Measurements from ENCODE around the gene UCP1. TPM values are rescaled to one million over a fixed set of nuclear protein-coding genes. Genes with fewer than 3 reads are reported as not detected.

Gene UCP1
- total RNA-seq, 3 donors from 2014 or later, result 0.29 to 1.3 TPM; not detected in 1

- intact Hi-C loops (cut with DNase I; ENCODE audit: low total_unique reads), result no loop called here
- H3K4me1 ChIP-seq, result no peaks in the 10 kb centered on the region
- no peak for DNase-seq (ENCODE audit: low spot score in 2 of 2)
- TF ChIP-seq POLR2A (IDR thresholded peaks at IDR 0.05) (no peak), CTCF (IDR thresholded peaks at IDR 0.05) (no peak), POLR2AphosphoS5 (IDR thresholded peaks at IDR 0.05) (no peak)
- H3K36me3 ChIP-seq, result no peaks in the 10 kb centered on the region
- no peaks in the 10 kb centered on the region for H3K27me3 ChIP-seq
- H3K9me3 ChIP-seq, result no peaks in the 10 kb centered on the region
- no peak overlapping the region for H3K27ac ChIP-seq
- no peak overlapping the region for H3K4me3 ChIP-seq
Measured at GRCh38 chr4:140556372-140557085, 12.2 kb downstream of the UCP1 start.

GRCh38 chr4:140533951-140534480 is 34.7 kb downstream of the UCP1 start:
- no peak overlapping the region for H3K27ac ChIP-seq

GRCh38 chr4:140529434-140529833 is 39.3 kb downstream of the UCP1 start:
- intact Hi-C loops (cut with DNase I; ENCODE audit: low total_unique reads), result no loop called here
- no peak overlapping the region for H3K27ac ChIP-seq
- H3K36me3 ChIP-seq, result no peaks in the 10 kb centered on the region
- no peaks in the 10 kb centered on the region for H3K27me3 ChIP-seq
- DNase-seq (ENCODE audit: low spot score in 2 of 2), result no peak
- no peaks in the 10 kb centered on the region for H3K4me1 ChIP-seq
- H3K4me3 ChIP-seq, result no peak overlapping the region
- no peaks in the 10 kb centered on the region for H3K9me3 ChIP-seq
- TF ChIP-seq POLR2A (IDR thresholded peaks at IDR 0.05) (no peak), CTCF (IDR thresholded peaks at IDR 0.05) (no peak), POLR2AphosphoS5 (IDR thresholded peaks at IDR 0.05) (no peak)

More at GRCh38 chr4:140533951-140534480, 34.7 kb downstream of the UCP1 start:
- no peak for TF ChIP-seq POLR2AphosphoS5 (IDR thresholded peaks at IDR 0.05)
- Histone ChIP-seq H3K4me1 (no peaks in the 10 kb centered on the region), H3K9me3 (no peaks in the 10 kb centered on the region), H3K36me3 (no peaks in the 10 kb centered on the region), H3K4me3 (no peak overlapping the region), H3K27me3 (no peaks in the 10 kb centered on the region)
- intact Hi-C loops (cut with DNase I; ENCODE audit: low total_unique reads), result no loop called here
- no peak for DNase-seq (ENCODE audit: low spot score in 2 of 2)

DNA sequence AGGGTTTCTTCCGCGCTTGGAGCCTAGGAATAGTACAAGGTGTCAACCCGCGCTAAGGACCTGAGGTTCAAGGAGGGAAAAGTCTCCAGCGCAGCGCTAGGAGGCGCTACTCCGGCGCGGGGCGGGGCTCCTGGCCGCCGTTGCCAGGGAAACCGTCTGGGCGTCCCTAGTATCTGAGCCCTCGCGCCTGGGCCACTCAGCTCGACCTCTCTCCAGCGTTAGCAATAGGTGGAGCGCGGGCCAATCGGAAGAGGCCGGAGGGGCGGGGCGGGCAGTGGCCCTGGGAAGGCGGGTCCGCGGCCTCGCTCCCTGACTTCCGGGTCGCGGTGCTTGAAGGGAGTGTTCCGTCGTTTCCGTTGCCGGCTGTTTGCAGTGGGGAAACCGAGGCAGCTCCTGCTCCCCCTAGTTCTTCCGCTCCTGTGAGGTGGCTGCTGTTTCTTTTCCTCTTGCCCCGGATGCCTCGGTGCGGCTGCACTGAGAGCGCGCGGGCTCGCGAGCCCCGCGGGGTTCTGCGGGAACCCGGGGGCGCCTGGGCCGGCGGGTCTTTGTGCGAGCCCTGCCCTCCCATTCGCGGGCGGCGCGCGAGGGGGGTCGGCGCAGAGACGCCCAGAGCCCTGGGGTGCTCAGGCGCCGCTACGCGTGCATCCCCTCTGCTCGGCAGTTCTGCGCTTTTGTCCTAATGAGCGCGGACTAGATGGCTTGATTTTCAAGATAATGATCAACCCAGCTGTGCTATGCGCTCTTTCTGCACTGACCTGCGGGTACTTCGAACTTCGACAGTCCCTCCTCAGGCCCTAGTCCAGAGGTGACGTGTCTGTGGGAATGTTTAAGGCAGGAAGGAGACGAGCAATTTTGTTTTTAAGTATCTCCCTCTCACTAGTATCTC is 44.7 kb downstream of the UCP1 start, which contains the start of gene ELMOD2:
Gene ELMOD2 (plus strand): TSS at position 312 of the 886 bp plus-strand sequence. CDS start 1,261 bp downstream, outside the sequence.
- no peaks in the 10 kb centered on the region for H3K9me3 ChIP-seq
- no peaks in the 10 kb centered on the region for H3K4me1 ChIP-seq
- peak within 1 kb of the TSS; percentile 81 to 89 for H3K27ac ChIP-seq
- DNase-seq (ENCODE audit: low spot score in 2 of 2), result peak; percentile 96
- intact Hi-C loops (cut with DNase I; ENCODE audit: low total_unique reads), result no loop called here
- peak within 1 kb of the TSS; percentile 75 to 97 (median 94) for H3K4me3 ChIP-seq
- H3K36me3 ChIP-seq, result no peaks in the 10 kb centered on the region
- H3K27me3 ChIP-seq, result no peaks in the 10 kb centered on the region
- peak; percentile 76 to 93 (median 90) for TF ChIP-seq CTCF (IDR thresholded peaks at IDR 0.05)
- peak; percentile 26 for TF ChIP-seq POLR2A (IDR thresholded peaks at IDR 0.05)
- TF ChIP-seq POLR2AphosphoS5 (IDR thresholded peaks at IDR 0.05), result peak; percentile 21 to 63 (median 42)

DNA sequence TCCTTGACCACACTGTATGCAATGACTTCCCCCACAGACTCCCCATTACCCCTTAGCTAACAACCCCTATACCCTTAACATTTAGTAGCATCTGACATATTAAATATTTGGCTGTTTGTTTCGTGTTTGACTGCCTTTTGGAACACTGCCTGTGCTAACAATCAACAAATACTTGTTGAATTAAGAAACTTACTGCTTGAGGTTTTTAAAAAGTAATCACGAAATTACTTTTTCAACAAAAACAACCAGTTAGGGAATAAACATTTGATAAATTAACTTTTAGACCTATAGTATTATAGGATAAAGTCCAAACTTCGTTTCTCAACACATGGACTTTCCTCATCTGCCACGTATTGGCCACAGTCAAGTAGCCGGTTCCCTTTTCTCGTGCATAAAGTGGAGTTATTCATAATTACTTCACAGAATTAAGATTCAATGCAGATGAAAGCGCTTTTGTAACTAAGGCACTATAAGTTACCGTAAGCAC is 45.3 kb downstream of the UCP1 start:
- Histone ChIP-seq H3K4me1 (no peaks in the 10 kb centered on the region), H3K27me3 (no peaks in the 10 kb centered on the region), H3K27ac (peak overlapping the region; percentile 81 to 89), H3K9me3 (no peaks in the 10 kb centered on the region), H3K4me3 (peak overlapping the region; percentile 75 to 97 (median 94)), H3K36me3 (no peaks in the 10 kb centered on the region)
- intact Hi-C loops (cut with DNase I; ENCODE audit: low total_unique reads), result no loop called here
- TF ChIP-seq POLR2AphosphoS5 (IDR thresholded peaks at IDR 0.05) (no peak), CTCF (IDR thresholded peaks at IDR 0.05) (no peak), POLR2A (IDR thresholded peaks at IDR 0.05) (no peak)
- no peak for DNase-seq (ENCODE audit: low spot score in 2 of 2)
